Gastrocnemius medialis (tissue), 4 donors: Measurements from ENCODE around the gene ABCF3.

Source experiments
- POLR2A ChIP-seq, 2 donors: fragments of 450-650 bp; IDR thresholded peaks; one replicate each; pipeline ENCODE4 v1.6.1; 2017; ENCODE audit warnings: antibody characterized with exemption in 2 of 2, mild to moderate bottlenecking in 2 of 2, moderate library complexity in 2 of 2
- TF ChIP-seq, protein P1 (sequence below), 5 experiments: fragments of 450-650 bp in 3 of 5; fragments of 200-600 bp in 2 of 5; sonication (generic) in 2 of 5; IDR thresholded peaks in 4 of 5; conservative IDR thresholded peaks in 1 of 5; 1 replicate in 4 of 5; 2 replicates in 1 of 5; pipeline ENCODE4 v1.5.1; 2016 to 2019; ENCODE audit warnings: antibody characterized with exemption in 5 of 5, mild to moderate bottlenecking in 3 of 5, moderate library complexity in 3 of 5

DNA sequence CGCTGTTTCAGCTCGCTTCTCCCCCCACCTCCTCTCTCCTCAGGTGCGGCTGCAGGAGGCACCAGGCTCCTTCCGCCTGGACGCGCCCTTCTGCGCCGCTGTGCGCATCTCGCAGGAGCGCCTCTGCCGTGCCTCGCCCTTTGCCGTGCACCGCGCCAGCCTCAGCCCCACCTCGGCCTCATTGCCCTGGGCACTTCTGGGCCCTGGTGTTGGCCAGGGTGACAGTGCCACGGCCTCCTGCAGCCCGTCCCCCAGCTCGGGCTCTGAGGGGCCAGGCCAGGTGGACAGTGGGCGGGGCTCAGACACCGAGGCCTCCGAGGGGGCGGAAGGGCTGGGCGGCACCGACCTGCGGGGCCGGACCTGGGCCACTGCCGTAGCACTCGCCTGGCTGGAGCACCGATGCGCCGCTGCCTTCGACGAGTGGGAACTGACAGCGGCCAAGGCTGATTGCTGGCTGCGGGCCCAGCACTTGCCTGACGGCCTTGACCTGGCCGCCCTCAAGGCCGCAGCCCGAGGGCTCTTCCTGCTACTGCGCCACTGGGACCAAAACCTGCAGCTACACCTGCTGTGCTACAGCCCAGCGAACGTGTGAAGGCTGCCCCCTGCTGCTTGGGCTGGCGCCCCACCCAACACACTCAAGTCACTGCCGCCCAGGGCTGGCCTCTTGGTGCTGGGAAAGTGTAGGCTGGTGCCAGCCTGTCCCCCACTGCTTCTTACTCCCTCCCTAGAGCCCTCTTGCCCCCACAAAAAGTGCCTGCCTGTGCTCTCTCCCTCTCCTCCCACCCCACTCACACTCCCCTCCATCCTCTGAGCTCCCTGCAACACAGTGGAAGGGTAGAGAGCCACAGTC lies 55.7 kb downstream of the ABCF3 start:
- TF ChIP-seq POLR2A (IDR thresholded peaks at IDR 0.05): no peak
- TF ChIP-seq, protein P1, sequence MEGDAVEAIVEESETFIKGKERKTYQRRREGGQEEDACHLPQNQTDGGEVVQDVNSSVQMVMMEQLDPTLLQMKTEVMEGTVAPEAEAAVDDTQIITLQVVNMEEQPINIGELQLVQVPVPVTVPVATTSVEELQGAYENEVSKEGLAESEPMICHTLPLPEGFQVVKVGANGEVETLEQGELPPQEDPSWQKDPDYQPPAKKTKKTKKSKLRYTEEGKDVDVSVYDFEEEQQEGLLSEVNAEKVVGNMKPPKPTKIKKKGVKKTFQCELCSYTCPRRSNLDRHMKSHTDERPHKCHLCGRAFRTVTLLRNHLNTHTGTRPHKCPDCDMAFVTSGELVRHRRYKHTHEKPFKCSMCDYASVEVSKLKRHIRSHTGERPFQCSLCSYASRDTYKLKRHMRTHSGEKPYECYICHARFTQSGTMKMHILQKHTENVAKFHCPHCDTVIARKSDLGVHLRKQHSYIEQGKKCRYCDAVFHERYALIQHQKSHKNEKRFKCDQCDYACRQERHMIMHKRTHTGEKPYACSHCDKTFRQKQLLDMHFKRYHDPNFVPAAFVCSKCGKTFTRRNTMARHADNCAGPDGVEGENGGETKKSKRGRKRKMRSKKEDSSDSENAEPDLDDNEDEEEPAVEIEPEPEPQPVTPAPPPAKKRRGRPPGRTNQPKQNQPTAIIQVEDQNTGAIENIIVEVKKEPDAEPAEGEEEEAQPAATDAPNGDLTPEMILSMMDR (IDR thresholded peaks at IDR 0.05 in 4 of 5, conservative IDR thresholded peaks at IDR 0.05 in 1 of 5): peak in 2 of 5 experiments; percentile 38 to 55
